Lower leg skin (tissue), 4 donors: ENCODE results near the gene ZBTB8B. TPM values are rescaled to one million over a fixed set of nuclear protein-coding genes. Genes with fewer than 3 reads are reported as not detected.

Experiments
- DNase-seq, 2 donors: peaks; one replicate each; pipeline ENCODE4 v3.0.0-alpha.2; 2019; ENCODE audit warnings: low spot score in 2 of 2
- H3K4me3 ChIP-seq: fragments of 200-600 bp; sonication (generic); 2 replicates; pipeline ENCODE4 v1.5.1; 2017; ENCODE audit warnings: mild to moderate bottlenecking, low read depth; ENCODE audit not compliant: poor library complexity, severe bottlenecking
- POLR2A ChIP-seq, 2 donors: fragments of 450-650 bp; IDR thresholded peaks; one replicate each; pipeline ENCODE4 v1.6.1; 2016 to 2017; ENCODE audit warnings: antibody characterized with exemption in 2 of 2, mild to moderate bottlenecking in 1 of 2, moderate library complexity in 1 of 2
- WGBS, 2 donors: methylation state at CpG; one replicate each; pipeline ENCODE4 v1.1.5; 2018; 5-methylcytosine and 5-hydroxymethylcytosine counted together
- intact Hi-C: fragments of 100-400 bp; cut with DNase I; formaldehyde crosslinking; loops from one replicate; pipeline ENCODE4 v1.15.0; 2023; ENCODE audit warnings: low total_unique reads
- total RNA-seq, 4 donors: library from RNA; depleted of rRNA; stranded (reverse); fragments of >200 nt; gene quantifications; one replicate each; pipeline ENCODE4 v1.1.0, GENCODE V29; 2016
- TF ChIP-seq, protein P1 (sequence below), 3 donors: fragments of 450-650 bp; IDR thresholded peaks; one replicate each; pipeline ENCODE4 v1.5.1; 2016; ENCODE audit warnings: antibody characterized with exemption in 3 of 3, mild to moderate bottlenecking in 3 of 3, moderate library complexity in 2 of 3

The ZBTB8B gene
- total RNA-seq, 4 donors from 2014 or later: 0.02 TPM; not detected in 3

DNA sequence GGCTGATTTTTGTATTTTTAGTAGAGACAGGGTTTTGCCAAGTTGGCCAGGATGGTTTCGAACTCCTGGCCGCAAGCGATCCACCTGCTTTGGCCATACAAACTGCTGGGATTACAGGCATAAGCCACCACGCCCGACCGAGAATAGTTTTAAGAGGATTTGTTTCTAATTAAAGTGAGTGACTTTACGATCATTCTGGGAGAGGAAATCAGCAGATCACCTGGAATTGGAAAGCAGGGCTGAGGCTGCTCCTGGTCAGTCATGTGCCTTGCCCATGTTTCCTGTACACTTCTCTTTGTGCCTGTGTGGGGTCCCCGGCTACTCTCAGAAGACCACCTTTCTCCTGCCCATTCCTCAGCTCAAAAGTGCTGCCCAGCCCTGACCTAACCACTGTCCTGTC is 33.9 kb downstream of the ZBTB8B start:
- intact Hi-C loops: no loop called here
- no peak for DNase-seq
- no peak for TF ChIP-seq POLR2A (IDR thresholded peaks at IDR 0.05)
- TF ChIP-seq, protein P1, sequence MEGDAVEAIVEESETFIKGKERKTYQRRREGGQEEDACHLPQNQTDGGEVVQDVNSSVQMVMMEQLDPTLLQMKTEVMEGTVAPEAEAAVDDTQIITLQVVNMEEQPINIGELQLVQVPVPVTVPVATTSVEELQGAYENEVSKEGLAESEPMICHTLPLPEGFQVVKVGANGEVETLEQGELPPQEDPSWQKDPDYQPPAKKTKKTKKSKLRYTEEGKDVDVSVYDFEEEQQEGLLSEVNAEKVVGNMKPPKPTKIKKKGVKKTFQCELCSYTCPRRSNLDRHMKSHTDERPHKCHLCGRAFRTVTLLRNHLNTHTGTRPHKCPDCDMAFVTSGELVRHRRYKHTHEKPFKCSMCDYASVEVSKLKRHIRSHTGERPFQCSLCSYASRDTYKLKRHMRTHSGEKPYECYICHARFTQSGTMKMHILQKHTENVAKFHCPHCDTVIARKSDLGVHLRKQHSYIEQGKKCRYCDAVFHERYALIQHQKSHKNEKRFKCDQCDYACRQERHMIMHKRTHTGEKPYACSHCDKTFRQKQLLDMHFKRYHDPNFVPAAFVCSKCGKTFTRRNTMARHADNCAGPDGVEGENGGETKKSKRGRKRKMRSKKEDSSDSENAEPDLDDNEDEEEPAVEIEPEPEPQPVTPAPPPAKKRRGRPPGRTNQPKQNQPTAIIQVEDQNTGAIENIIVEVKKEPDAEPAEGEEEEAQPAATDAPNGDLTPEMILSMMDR (IDR thresholded peaks at IDR 0.05): no peak
- 87 to 88% methylated on average over 8 of the region's 8 CpGs for WGBS, 2 donors
- no peak overlapping the region for H3K4me3 ChIP-seq

- DNase-seq: peak; percentile 70 to 94
- intact Hi-C loops: no loop called here
- 2% methylated on average over 30 to 81 of the region's 99 CpGs for WGBS, 2 donors
- peak overlapping the region; percentile 58 for H3K4me3 ChIP-seq
- TF ChIP-seq POLR2A (IDR thresholded peaks at IDR 0.05): no peak
- TF ChIP-seq, protein P1 (IDR thresholded peaks at IDR 0.05): no peak
These were observed 35.7 kb downstream of the ZBTB8B start for GRCh38 chr1:32500387-32501209.

DNA sequence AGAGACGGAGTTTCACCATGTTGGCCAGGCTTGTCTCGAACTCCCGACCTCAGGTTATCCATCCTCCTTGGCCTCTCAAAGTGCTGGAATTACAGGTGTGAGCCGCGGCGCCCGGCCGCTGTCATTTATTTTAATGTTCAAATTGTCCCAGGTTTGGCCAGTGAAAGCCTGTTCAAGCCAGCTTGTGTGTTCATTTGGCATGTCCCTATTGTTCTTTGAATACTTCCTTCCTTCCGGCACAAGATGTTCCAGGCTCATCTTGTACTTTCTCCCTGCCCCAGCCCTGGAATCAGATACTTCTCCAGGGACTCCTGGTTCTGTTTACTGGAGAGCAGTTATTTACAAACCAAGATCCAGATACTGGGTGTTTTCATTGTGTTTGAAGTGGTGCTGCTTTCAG is 37.0 kb downstream of the ZBTB8B start:
- DNase-seq: peak; percentile 81 to 87
- TF ChIP-seq, protein P1 (IDR thresholded peaks at IDR 0.05): no peak
- no peak for TF ChIP-seq POLR2A (IDR thresholded peaks at IDR 0.05)
- no peak overlapping the region for H3K4me3 ChIP-seq
- WGBS, 2 donors: 64 to 83% methylated on average over 9 of the region's 9 CpGs
- intact Hi-C loops: no loop called here

DNA sequence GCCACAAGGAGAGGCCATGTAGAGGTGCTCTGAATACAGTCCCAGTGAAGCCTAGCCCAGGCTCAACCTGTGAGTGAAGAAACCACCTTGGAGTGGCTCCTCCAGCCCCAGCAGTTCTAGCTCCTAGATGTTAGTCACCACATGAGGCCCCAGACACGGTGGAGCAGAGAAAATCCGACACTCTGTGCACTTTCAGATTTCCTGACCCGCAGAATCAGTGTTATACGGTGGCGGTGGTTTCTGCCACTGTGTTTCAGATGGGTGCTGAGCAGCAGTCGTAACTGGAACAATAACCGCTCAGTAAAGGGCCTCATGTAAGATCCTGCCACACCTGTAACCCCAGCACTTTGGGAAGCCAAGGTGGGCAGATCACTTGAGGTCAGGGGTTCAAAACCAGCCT is 38.3 kb downstream of the ZBTB8B start:
- intact Hi-C loops: no loop called here
- DNase-seq: no peak
- H3K4me3 ChIP-seq: no peak overlapping the region
- TF ChIP-seq, protein P1 (IDR thresholded peaks at IDR 0.05): no peak
- no peak for TF ChIP-seq POLR2A (IDR thresholded peaks at IDR 0.05)
- 86 to 95% methylated on average over 7 of the region's 7 CpGs for WGBS, 2 donors

DNA sequence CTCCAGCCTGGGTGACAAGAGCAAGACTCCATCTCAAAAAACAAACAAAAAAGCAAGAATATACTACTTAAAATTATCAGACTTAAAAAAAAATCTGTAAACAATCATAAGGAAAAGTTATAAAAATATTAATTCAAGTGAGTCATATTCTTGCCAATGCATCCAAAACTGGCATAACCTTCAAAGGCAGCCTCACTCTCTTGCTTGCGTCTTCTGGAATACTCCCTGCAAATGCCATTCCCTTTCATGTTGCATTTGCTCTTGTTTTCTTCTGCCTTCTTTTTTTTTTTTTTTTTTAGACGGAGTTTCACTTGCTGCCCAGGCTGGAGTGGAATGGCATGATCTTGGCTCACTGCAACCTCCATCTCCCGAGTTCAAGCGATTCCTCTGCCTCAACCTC is 42.1 kb downstream of the ZBTB8B start:
- TF ChIP-seq, protein P1 (IDR thresholded peaks at IDR 0.05): no peak
- no peak for TF ChIP-seq POLR2A (IDR thresholded peaks at IDR 0.05)
- 47 to 48% methylated on average over 4 of the region's 4 CpGs for WGBS, 2 donors
- no peak overlapping the region for H3K4me3 ChIP-seq
- intact Hi-C loops: no loop called here
- DNase-seq: no peak
